GM12865 (cell line): ENCODE measurements around the gene CD58.

Source experiments
- DNase-seq: peaks from one replicate; pipeline ENCODE4 v3.0.0; 2010; ENCODE audit warnings: low read depth
- H3K4me3 ChIP-seq: 2 replicates; pipeline ENCODE4 v1.5.1; 2011; ENCODE audit warnings: mild to moderate bottlenecking, low read depth, low read length, control low read depth
- TF ChIP-seq, protein P1 (sequence below): IDR thresholded peaks from 2 replicates; pipeline ENCODE4 v1.5.1; 2011; ENCODE audit warnings: low read length, control low read depth, low read depth, inconsistent platforms; ENCODE audit not compliant: insufficient read depth; ENCODE audit errors: missing control alignments

Gene CD58

DNA sequence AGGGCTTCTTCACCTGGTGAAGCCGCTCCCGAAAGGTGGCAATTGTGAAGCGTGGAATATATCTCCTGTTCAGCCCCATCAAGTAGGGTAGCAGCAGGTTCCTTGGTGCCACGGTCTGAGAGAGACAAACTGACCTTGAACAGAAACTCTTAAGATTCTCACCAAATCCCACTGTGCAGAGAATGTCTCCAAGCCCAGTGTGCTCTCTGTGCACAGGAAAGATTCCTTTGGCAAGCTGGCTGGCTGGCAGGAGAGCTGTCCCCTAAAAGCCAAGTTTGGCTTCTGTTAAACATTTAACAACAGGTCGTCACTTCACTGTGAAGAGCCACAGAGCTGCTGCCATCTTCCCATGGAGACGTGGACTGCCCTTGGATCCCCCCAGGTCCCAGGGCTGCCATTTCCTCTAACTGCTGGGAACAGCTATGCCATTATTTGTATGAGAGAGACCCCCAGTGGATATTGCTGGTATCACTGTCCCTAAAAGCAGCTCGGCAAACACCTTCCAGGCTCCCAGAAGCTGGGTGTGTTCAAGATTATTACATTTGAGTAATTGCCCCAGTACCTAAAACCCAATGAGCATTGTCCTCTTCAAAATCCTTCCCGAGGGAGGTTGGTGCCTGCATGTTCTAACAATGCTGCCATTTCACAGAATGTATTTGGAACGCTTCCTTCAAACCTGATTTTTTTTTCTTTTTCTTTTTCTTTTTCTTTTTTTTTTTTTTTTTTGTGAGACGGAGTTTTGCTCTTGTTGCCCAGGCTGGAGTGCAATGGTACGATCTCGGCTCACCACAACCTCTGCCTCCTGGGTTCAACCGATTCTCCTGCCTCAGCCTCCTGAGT, 71.8 kb downstream of the CD58 start:
- H3K4me3 ChIP-seq: no peak overlapping the region
- TF ChIP-seq, protein P1, sequence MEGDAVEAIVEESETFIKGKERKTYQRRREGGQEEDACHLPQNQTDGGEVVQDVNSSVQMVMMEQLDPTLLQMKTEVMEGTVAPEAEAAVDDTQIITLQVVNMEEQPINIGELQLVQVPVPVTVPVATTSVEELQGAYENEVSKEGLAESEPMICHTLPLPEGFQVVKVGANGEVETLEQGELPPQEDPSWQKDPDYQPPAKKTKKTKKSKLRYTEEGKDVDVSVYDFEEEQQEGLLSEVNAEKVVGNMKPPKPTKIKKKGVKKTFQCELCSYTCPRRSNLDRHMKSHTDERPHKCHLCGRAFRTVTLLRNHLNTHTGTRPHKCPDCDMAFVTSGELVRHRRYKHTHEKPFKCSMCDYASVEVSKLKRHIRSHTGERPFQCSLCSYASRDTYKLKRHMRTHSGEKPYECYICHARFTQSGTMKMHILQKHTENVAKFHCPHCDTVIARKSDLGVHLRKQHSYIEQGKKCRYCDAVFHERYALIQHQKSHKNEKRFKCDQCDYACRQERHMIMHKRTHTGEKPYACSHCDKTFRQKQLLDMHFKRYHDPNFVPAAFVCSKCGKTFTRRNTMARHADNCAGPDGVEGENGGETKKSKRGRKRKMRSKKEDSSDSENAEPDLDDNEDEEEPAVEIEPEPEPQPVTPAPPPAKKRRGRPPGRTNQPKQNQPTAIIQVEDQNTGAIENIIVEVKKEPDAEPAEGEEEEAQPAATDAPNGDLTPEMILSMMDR: peak; percentile 72
- peak; percentile 65 for DNase-seq

- no peak for DNase-seq
- TF ChIP-seq, protein P1: no peak
- H3K4me3 ChIP-seq: no peak overlapping the region
These were observed 73.2 kb downstream of the CD58 start for GRCh38 chr1:116497656-116498055.

- TF ChIP-seq, protein P1: no peak
- H3K4me3 ChIP-seq: no peak overlapping the region
- no peak for DNase-seq
These were observed 73.9 kb downstream of the CD58 start for GRCh38 chr1:116496898-116497297.

GRCh38 chr1:116496380-116496779, 74.4 kb downstream of the CD58 start:
- DNase-seq: no peak
- TF ChIP-seq, protein P1: no peak
- H3K4me3 ChIP-seq: no peak overlapping the region

DNA sequence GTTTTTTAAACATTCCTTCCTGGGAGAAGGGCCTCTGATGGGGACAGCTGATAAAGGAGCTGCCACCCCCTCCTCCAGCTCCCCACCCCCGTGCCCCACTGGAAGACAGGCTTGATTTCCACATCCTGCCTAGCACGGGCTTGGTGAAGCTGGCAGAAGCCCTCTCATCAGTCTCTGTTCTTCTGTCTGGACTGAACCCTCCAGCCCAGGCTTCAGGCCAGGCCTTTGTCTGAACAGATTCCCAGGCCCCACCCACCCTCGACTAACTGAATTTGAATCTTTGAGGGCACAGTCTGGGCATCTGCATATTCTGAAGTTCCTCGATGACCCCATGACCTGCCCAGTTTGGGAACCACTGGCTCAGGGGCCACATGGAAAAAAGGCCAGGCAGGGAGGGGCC, 75.3 kb downstream of the CD58 start:
- TF ChIP-seq, protein P1: no peak
- H3K4me3 ChIP-seq: no peak overlapping the region
- DNase-seq: no peak

- TF ChIP-seq, protein P1: no peak
- no peak overlapping the region for H3K4me3 ChIP-seq
- DNase-seq: no peak
These were observed 76.1 kb downstream of the CD58 start for GRCh38 chr1:116494745-116495144.

- DNase-seq: no peak
- TF ChIP-seq, protein P1: no peak
- no peak overlapping the region for H3K4me3 ChIP-seq
These were observed 76.5 kb downstream of the CD58 start for GRCh38 chr1:116494353-116494692.
